NCI-H524 treated with DMSO at 0.1 percent for 48 hours (cell line): ENCODE data around the gene ABCG2.

Experiments used
- DNase-seq: peaks from one replicate; lab custom pipeline; 2025; lab: John Stamatoyannopoulos, UW

Gene ABCG2

DNA sequence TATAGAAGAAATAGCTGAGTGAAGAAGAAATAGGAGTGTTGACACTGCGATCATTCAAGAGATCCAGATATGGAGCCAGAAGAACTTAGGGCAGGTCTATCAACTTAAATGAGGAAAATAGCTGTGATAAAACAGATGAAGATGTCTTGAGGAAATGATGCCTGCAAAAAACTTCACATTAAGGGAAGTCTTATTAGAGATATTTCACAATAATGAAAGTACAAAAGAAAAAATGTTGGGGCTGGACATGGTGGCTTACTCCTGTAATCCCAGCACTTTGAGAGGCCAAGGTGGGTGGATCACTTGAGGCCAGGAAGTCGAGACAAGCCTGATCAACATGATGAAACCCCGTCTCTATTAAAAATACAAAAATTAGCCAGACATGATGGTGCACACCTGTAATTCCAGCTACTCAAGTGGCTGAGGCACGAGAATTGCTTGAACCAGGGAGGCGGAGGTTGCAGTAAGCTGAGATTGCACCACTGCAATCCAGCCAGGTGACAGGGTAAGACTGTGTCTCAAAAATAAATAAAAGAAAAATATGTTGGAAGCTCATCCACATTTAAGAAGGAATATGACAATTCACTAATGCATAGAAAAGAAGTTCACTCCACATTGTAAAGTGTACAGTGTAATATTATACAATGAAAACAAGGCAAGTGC is 94.7 kb downstream of the ABCG2 start:
- DNase-seq = no peak

- no peak for DNase-seq
These were observed 95.6 kb downstream of the ABCG2 start for GRCh38 chr4:88062843-88063242.

- no peak for DNase-seq
These were observed 96.1 kb downstream of the ABCG2 start for GRCh38 chr4:88062311-88062710.

GRCh38 chr4:88060431-88060830 is 98.0 kb downstream of the ABCG2 start:
- DNase-seq = no peak

GRCh38 chr4:88059766-88060165 is 98.7 kb downstream of the ABCG2 start:
- no peak for DNase-seq

DNA sequence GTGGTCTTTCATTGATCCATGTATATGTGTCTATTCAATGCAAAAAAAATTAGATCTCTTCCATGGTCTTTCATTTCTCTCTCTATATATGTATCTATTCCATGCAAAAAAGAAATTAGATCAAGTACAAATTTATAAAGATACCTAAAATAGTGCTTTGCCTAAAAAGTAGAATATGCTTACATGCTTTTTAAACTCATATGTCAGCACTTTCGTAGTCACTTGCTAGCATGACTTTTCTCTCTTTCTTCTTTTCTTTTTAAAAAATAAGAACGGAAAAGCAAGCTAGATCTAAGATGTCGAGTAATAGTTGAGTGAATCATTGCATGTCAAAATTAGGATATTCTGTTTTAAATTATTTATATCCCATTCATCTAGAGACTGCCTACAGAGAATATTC is 100.1 kb downstream of the ABCG2 start:
- DNase-seq = no peak

DNA sequence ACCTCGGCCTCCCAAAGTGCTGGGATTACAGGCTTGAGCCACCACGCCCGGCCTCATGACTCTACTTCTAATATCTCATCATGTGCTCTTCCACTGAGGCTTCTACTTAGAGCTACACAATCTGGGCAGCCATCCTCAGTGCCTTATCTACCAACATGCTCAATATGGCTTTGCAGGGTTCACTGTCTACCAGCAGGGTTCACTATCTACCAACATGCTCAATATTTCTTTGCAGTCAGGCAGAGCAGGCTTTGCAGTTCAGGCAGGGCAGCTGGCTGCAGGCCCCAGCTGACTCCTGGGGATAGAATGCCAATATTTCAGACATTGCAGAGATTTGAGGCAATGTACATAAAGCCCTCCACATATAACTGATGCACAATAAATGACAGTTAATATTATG is 103.5 kb downstream of the ABCG2 start:
- no peak for DNase-seq

GRCh38 chr4:88054229-88054628 is 104.2 kb downstream of the ABCG2 start:
- DNase-seq = no peak

GRCh38 chr4:88045021-88045420 is 113.4 kb downstream of the ABCG2 start:
- no peak for DNase-seq

DNA sequence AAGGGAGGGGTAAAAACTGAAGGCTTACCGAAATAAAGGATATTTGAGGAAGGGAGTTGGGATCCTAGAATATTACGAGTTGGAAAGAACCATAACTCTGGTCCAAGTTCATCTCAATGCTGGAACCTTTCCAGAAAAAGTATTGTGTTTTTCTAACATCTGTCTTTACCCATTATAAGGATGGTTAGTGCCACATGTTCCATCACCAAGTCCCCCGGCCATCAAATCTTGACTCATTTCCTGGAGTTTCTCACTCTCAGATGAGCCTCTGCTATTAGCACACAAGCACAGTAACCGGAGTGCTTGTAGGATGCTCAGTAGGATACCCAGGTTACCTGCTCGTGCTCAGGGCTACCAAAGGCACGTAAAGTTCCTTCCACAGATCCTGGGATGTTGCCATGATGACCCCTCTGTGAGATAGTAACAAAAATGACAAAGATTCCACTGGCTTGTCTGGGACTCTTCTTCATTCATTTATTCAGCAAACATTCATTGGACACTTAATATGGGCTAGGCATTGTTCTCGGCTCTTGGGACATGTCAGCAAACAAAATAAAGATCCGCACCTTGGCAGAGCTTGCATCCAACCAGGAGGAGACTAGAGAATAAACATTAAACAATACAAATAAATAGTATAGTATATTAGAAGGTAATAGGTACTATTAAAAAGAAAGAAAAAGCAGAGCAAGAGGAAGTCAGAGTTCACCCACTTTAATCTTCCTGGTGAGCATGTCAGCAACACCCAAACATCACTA is 114.7 kb downstream of the ABCG2 start:
- no peak for DNase-seq

GRCh38 chr4:88043001-88043400 is 115.4 kb downstream of the ABCG2 start:
- DNase-seq = no peak

DNA sequence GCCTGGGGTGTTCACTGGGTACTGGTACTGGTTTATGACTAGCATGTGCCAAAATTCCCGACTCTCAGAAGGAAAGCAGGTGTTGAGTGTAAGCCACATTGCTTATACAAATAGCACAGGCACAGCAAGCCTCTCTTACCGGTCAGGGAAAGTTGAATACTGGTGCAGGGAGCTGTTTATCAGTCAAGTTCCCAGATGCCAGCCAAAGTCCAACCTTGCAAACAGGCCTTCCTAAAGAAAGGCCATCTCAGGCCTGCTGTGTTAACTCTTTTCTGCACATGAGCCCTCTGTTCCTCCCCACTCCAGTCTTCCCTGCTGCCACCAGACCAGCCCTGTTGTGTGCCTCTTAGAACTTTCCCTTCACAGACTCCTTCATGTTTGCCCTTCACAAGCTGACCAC is 116.8 kb downstream of the ABCG2 start:
- DNase-seq = no peak

- no peak for DNase-seq
These were observed 117.7 kb downstream of the ABCG2 start for GRCh38 chr4:88040707-88041106.
